HL-60 (cell line): ENCODE results near the gene SNW1.
"Not testable (repeated sequence)": the region's sequence is repeated elsewhere in the genome, so short reads cannot be mapped to it uniquely, and the experiment has no call there.

Source experiments
- DNase-seq, 2 experiments: peaks; one replicate each; pipeline ENCODE4 v3.0.0-alpha.2; 2010 to 2020; ENCODE audit warnings: low read depth in 1 of 2, low spot score in 1 of 2
- H3K27ac ChIP-seq: fragments of 250-450 bp; sonication (Bioruptor Pico); replicated peaks from 2 replicates; pipeline ENCODE4 v1.5.1; 2020; ENCODE audit warnings: mild to moderate bottlenecking, moderate library complexity
- H3K27me3 ChIP-seq: fragments of 250-450 bp; sonication (Bioruptor Pico); 2 replicates; pipeline ENCODE4 v1.5.1; 2021; ENCODE audit warnings: mild to moderate bottlenecking, moderate library complexity; ENCODE audit not compliant: insufficient read depth, poor library complexity, severe bottlenecking
- H3K4me3 ChIP-seq: replicated peaks from 2 replicates; pipeline ENCODE4 v1.5.1; 2011; ENCODE audit warnings: mild to moderate bottlenecking, control low read depth, low read length; ENCODE audit not compliant: insufficient read depth
- CTCF ChIP-seq: IDR thresholded peaks from one replicate; pipeline ENCODE4 v1.5.1; 2011; ENCODE audit warnings: low read length, control low read depth, inconsistent platforms; ENCODE audit not compliant: insufficient read depth
- GABPA ChIP-seq: IDR thresholded peaks from 2 replicates; pipeline ENCODE4 v1.6.1; 2012; ENCODE audit warnings: low read depth
- POLR2AphosphoS5 ChIP-seq: IDR thresholded peaks from 2 replicates; pipeline ENCODE4 v1.6.1; 2012; ENCODE audit warnings: low read depth
- REST ChIP-seq: IDR thresholded peaks from 2 replicates; pipeline ENCODE4 v1.6.1; 2012; ENCODE audit warnings: low read depth; ENCODE audit not compliant: insufficient replicate concordance
- SPI1 ChIP-seq: IDR thresholded peaks from 2 replicates; pipeline ENCODE4 v1.6.1; 2012; ENCODE audit warnings: low read depth, mild to moderate bottlenecking, borderline replicate concordance

The SNW1 gene

GRCh38 chr14:77790566-77791224 is 29.7 kb upstream of the SNW1 start:
- TF ChIP-seq SPI1: no peak
- TF ChIP-seq POLR2AphosphoS5: no peak
- TF ChIP-seq CTCF: no peak
- no peak for TF ChIP-seq GABPA
- TF ChIP-seq REST: no peak
- Histone ChIP-seq H3K4me3 (no peak overlapping the region), H3K27me3 (no peaks in the 10 kb centered on the region), H3K27ac (no peak overlapping the region)
- peak in 1 of 2 experiments; percentile 1 for DNase-seq

GRCh38 chr14:77786148-77786547 is 25.2 kb upstream of the SNW1 start:
- no peak for DNase-seq
- no peak overlapping the region for H3K27ac ChIP-seq
- H3K27me3 ChIP-seq: no peaks in the 10 kb centered on the region
- no peak overlapping the region for H3K4me3 ChIP-seq
- no peak for TF ChIP-seq REST
- TF ChIP-seq GABPA: no peak
- TF ChIP-seq CTCF: no peak
- TF ChIP-seq POLR2AphosphoS5: no peak
- TF ChIP-seq SPI1: no peak

GRCh38 chr14:77782202-77782601 is 21.2 kb upstream of the SNW1 start:
- no peak for DNase-seq
- TF ChIP-seq REST (no peak), POLR2AphosphoS5 (no peak), CTCF (no peak), SPI1 (no peak)
- Histone ChIP-seq H3K4me3 (no peak overlapping the region), H3K27me3 (no peaks in the 10 kb centered on the region), H3K27ac (no peak overlapping the region)

GRCh38 chr14:77773966-77774365 is 13.0 kb upstream of the SNW1 start:
- H3K27ac ChIP-seq, DNase-seq, H3K4me3 ChIP-seq, H3K27me3 ChIP-seq: not testable (repeated sequence)

GRCh38 chr14:77768442-77769069 is 7.6 kb upstream of the SNW1 start:
- not testable (repeated sequence) for H3K4me3 ChIP-seq, DNase-seq, H3K27me3 ChIP-seq
- H3K27ac ChIP-seq: peak overlapping the region; percentile 45
